Spleen (tissue), 11 donors: ENCODE measurements around the gene JAG1. TPM values are rescaled to one million over a fixed set of nuclear protein-coding genes. Genes with fewer than 3 reads are reported as not detected.

Source experiments
- DNase-seq: peaks from one replicate; pipeline ENCODE4 v3.0.0-alpha.2; 2020
- H3K27ac ChIP-seq, 8 donors: fragments of 200-600 bp; sonication (generic) in 7 of 8; 1 replicate in 4 of 8; 2 replicates in 4 of 8; pipeline versions ENCODE4 v1.5.0 to v1.8.0; 2016 to 2021; ENCODE audit warnings: inconsistent platforms in 4 of 8, mild to moderate bottlenecking in 4 of 8, moderate library complexity in 1 of 8
- H3K27me3 ChIP-seq, 7 donors: fragments of 200-600 bp; sonication (generic) in 6 of 7; replicated peaks in 1 of 7; 1 replicate in 4 of 7; 2 replicates in 3 of 7; pipeline versions ENCODE4 v1.5.0 to v1.8.0; 2016 to 2021; ENCODE audit warnings: inconsistent platforms in 3 of 7, mild to moderate bottlenecking in 1 of 7
- H3K36me3 ChIP-seq, 6 donors: fragments of 200-600 bp; sonication (generic) in 5 of 6; 1 replicate in 4 of 6; 2 replicates in 2 of 6; pipeline versions ENCODE4 v1.5.0 to v1.8.0; 2016 to 2021; ENCODE audit warnings: inconsistent platforms in 2 of 6
- H3K4me1 ChIP-seq, 6 donors: fragments of 200-600 bp; sonication (generic) in 5 of 6; 1 replicate in 3 of 6; 2 replicates in 3 of 6; pipeline versions ENCODE4 v1.5.0 to v1.8.0; 2016 to 2021; ENCODE audit warnings: inconsistent platforms in 3 of 6
- H3K4me3 ChIP-seq, 8 donors: fragments of 200-600 bp; sonication (generic) in 7 of 8; 1 replicate in 4 of 8; 2 replicates in 4 of 8; pipeline versions ENCODE4 v1.5.0 to v1.8.0; 2016 to 2021; ENCODE audit warnings: inconsistent platforms in 4 of 8, mild to moderate bottlenecking in 4 of 8, moderate library complexity in 2 of 8
- H3K9me3 ChIP-seq, 8 donors: fragments of 200-600 bp; sonication (generic) in 7 of 8; 1 replicate in 4 of 8; 2 replicates in 4 of 8; pipeline versions ENCODE4 v1.5.0 to v1.8.0; 2016 to 2021; ENCODE audit warnings: inconsistent platforms in 4 of 8
- POLR2A ChIP-seq, 3 donors: fragments of 450-650 bp; IDR thresholded peaks; one replicate each; pipeline ENCODE4 v1.5.1; 2017; ENCODE audit warnings: antibody characterized with exemption in 3 of 3, mild to moderate bottlenecking in 1 of 3
- POLR2AphosphoS5 ChIP-seq, 3 donors: sonication (generic); formaldehyde crosslinking; IDR thresholded peaks; one replicate each; pipeline ENCODE4 v1.5.1; 2017; ENCODE audit warnings: antibody characterized with exemption in 3 of 3
- WGBS, 5 donors: extraction: QIAGEN DNeasy Blood & Tissue Kit in 3 of 5; methylation state at CpG; one replicate each; pipeline versions ENCODE4 v1.1.5 to v1.1.7; 2013 to 2018; 5-methylcytosine and 5-hydroxymethylcytosine counted together
- intact Hi-C: fragments of 100-400 bp; cut with DNase I; formaldehyde crosslinking; loops from one replicate; pipeline ENCODE4 v1.15.0; 2023; ENCODE audit warnings: low total_unique reads
- polyA plus RNA-seq, 3 donors: library from polyadenylated mRNA; stranded (reverse); fragments of 200-250 nt; gene quantifications; one replicate each; pipeline ENCODE4 v1.2.1, GENCODE V29; 2013
- total RNA-seq, 7 donors: library from RNA; depleted of rRNA in 3 of 7; stranded (reverse); fragments of >200 nt in 3 of 7; fragmentation: NEBNext Ultra II Directional in 4 of 7; extraction: Animal tissue kit (Norgen Biotek cat#: 25700) in 4 of 7; gene quantifications; one replicate each; pipeline versions ENCODE4 v1.1.0 to v1.2.1, GENCODE V29; 2016 to 2021
- TF ChIP-seq, protein P1 (sequence below), 11 experiments: fragments of 200-600 bp in 7 of 11; fragments of 450-650 bp in 4 of 11; sonication (generic) in 4 of 11; IDR thresholded peaks in 8 of 11; conservative IDR thresholded peaks in 3 of 11; 1 replicate in 7 of 11; 2 replicates in 4 of 11; pipeline versions ENCODE4 v1.4.0 to v1.8.0; 2016 to 2021; ENCODE audit warnings: antibody characterized with exemption in 11 of 11, inconsistent platforms in 4 of 11, mild to moderate bottlenecking in 1 of 11
- donor health status: healthy with polysubstance abuse.
- donor health status: DM: no; HTN: no; CAD: no; lungs with moderate emphysema.
- donor health status: DM: no; HTN: no; CAD: no.
- donor health status: Bipolar disorder and iron deficiency.
- donor health status: healthy.
- donor health status: DM: no; HTN: no; CAD: no.
- donor health status: DM: yes; HTN: yes; CAD: no.

JAG1 gene
- total and polyA plus RNA-seq, 10 donors, result 5.6 to 85.3 (median 50.1) TPM

DNA sequence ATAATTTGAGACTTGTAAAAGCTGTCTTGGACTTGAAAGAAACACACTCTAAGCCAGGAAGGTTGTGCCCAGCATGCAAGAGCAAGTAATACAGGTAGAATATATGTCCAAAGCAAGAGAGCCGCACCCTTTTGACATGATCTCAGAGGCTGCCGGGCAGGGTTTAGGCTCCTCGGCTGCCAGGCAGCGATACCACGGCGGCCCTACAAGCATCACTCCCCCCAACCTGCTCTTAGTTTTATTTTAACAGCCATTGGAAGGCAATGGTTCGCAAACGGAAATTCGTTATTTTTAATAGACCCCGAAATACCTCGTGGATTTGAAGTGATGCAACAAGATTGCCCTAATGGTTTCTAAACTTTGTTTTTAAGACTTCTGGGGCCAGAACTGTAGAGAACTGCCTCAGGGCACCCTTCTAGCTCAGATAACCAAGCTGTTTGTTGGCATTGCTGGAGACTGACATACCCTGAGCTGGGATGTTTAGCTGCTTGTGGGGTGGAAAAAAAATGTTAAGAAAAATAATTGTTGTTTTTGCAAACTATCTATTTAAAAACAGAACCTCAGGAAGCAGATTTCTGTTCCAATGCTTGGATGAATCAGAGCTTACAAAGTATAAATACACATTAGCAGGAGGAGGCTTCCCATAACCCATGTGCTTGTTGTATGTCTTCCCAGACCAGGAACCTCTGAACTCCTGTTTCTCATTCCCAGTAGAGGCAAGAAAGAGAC, 39.0 kb downstream of the JAG1 start:
- Histone ChIP-seq H3K4me1 (peaks cover 0 to 37% (median 10%) of the 10 kb centered on the region in 6 donors), H3K27ac (no peak overlapping the region), H3K27me3 (no peaks in the 10 kb centered on the region), H3K4me3 (no peak overlapping the region), H3K36me3 (peaks cover 0 to 32% (median 8%) of the 10 kb centered on the region in 6 donors), H3K9me3 (no peaks in the 10 kb centered on the region)
- no peak for TF ChIP-seq POLR2A (IDR thresholded peaks at IDR 0.05)
- TF ChIP-seq, protein P1, sequence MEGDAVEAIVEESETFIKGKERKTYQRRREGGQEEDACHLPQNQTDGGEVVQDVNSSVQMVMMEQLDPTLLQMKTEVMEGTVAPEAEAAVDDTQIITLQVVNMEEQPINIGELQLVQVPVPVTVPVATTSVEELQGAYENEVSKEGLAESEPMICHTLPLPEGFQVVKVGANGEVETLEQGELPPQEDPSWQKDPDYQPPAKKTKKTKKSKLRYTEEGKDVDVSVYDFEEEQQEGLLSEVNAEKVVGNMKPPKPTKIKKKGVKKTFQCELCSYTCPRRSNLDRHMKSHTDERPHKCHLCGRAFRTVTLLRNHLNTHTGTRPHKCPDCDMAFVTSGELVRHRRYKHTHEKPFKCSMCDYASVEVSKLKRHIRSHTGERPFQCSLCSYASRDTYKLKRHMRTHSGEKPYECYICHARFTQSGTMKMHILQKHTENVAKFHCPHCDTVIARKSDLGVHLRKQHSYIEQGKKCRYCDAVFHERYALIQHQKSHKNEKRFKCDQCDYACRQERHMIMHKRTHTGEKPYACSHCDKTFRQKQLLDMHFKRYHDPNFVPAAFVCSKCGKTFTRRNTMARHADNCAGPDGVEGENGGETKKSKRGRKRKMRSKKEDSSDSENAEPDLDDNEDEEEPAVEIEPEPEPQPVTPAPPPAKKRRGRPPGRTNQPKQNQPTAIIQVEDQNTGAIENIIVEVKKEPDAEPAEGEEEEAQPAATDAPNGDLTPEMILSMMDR (IDR thresholded peaks at IDR 0.05 in 8 of 11, conservative IDR thresholded peaks at IDR 0.05 in 3 of 11), result no peak
- no peak for TF ChIP-seq POLR2AphosphoS5 (IDR thresholded peaks at IDR 0.05)
- intact Hi-C loops, result no loop called here
- DNase-seq, result no peak
- WGBS, 5 donors, result 88 to 92% (median 90%) methylated on average over 11 of the region's 11 CpGs

DNA sequence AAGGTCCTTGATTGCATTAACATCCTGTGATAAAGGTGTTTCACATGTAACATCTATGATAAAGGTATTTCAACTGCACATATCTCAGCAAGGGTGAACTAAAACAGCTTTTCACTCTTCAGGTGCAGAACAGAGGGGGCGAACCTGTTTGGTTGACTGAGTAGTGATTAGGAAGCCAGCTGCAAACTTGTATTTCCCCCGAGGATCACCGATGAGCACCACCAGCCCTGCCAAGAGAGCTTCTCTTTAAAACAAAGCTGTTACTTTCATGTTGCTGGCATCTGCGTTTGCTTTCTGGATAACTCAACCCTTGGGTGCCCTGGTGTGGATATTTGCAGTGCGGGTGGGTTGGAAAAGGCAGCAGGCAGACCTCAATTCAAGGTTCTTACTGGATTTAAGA, 39.6 kb downstream of the JAG1 start:
- H3K27me3 ChIP-seq, result no peaks in the 10 kb centered on the region
- H3K4me3 ChIP-seq, result no peak overlapping the region
- no peak overlapping the region for H3K27ac ChIP-seq
- H3K9me3 ChIP-seq, result no peaks in the 10 kb centered on the region
- peaks cover 0 to 25% (median 3%) of the 10 kb centered on the region in 6 donors for H3K36me3 ChIP-seq
- intact Hi-C loops, result no loop called here
- DNase-seq, result no peak
- H3K4me1 ChIP-seq, result peaks cover 0 to 34% (median 10%) of the 10 kb centered on the region in 6 donors
- TF ChIP-seq POLR2A (IDR thresholded peaks at IDR 0.05), result no peak
- TF ChIP-seq, protein P1 (IDR thresholded peaks at IDR 0.05 in 8 of 11, conservative IDR thresholded peaks at IDR 0.05 in 3 of 11), result no peak
- no peak for TF ChIP-seq POLR2AphosphoS5 (IDR thresholded peaks at IDR 0.05)
- WGBS, 5 donors, result 67 to 83% (median 73%) methylated on average over 5 of the region's 5 CpGs

- DNase-seq, result no peak
- no peaks in the 10 kb centered on the region for H3K27me3 ChIP-seq
- H3K4me3 ChIP-seq, result no peak overlapping the region
- H3K4me1 ChIP-seq, result peaks cover 0 to 34% (median 10%) of the 10 kb centered on the region in 6 donors
- peaks cover 0 to 21% (median 0%) of the 10 kb centered on the region in 6 donors for H3K36me3 ChIP-seq
- TF ChIP-seq POLR2A (IDR thresholded peaks at IDR 0.05) (no peak), POLR2AphosphoS5 (IDR thresholded peaks at IDR 0.05) (no peak)
- TF ChIP-seq, protein P1 (IDR thresholded peaks at IDR 0.05 in 8 of 11, conservative IDR thresholded peaks at IDR 0.05 in 3 of 11), result no peak
- H3K9me3 ChIP-seq, result no peaks in the 10 kb centered on the region
- no peak overlapping the region for H3K27ac ChIP-seq
- intact Hi-C loops, result no loop called here
- 64 to 75% (median 71%) methylated on average over 5 of the region's 5 CpGs for WGBS, 5 donors
Measured at GRCh38 chr20:10633718-10634117, 40.1 kb downstream of the JAG1 start.

DNA sequence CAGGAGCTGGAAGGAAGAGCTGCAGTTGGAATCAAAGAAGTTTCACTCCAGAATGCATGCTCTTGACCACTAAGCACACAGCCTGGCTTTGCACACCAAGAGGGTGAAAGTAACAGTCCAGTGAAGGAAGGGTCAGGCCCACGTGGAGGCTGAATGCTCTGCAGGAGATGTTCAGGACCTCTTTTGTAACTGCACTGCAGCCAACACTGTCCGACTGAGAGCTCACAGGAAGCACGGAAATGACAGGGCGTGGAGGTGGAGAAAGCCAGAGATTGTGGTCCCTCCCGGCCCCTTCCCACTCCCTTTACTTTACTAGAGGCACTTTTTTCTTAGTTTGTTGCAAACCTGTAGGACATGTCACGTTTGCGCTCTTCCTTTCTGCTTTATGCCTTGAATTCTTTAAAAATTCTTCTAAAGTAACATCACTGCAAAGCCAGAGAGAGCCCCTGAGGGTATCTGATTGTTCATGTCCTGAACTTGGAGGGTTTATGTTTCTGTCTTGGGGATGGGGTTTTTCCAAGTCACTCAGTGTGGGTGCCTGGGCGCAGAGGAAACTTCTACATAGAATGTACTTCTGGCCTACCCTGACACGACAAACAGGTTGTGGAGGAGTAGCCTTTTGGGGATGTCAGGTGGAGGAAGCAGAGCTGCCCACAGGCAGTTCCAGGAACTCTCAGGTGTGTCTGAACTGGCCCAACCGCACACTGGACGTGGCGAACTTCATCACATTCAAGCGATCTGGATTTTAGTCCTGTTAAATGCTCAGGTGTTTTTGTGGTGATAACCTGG, 40.9 kb downstream of the JAG1 start:
- no peak for DNase-seq
- peaks cover 0 to 34% (median 10%) of the 10 kb centered on the region in 6 donors for H3K4me1 ChIP-seq
- H3K9me3 ChIP-seq, result no peaks in the 10 kb centered on the region
- H3K27me3 ChIP-seq, result no peaks in the 10 kb centered on the region
- TF ChIP-seq POLR2A (IDR thresholded peaks at IDR 0.05), result no peak
- no peak for TF ChIP-seq POLR2AphosphoS5 (IDR thresholded peaks at IDR 0.05)
- TF ChIP-seq, protein P1 (IDR thresholded peaks at IDR 0.05 in 8 of 11, conservative IDR thresholded peaks at IDR 0.05 in 3 of 11), result no peak
- no peak overlapping the region for H3K4me3 ChIP-seq
- WGBS, 5 donors, result 74 to 88% (median 84%) methylated on average over 13 of the region's 13 CpGs
- H3K36me3 ChIP-seq, result peaks cover 0 to 14% (median 0%) of the 10 kb centered on the region in 6 donors
- H3K27ac ChIP-seq, result no peak overlapping the region
- intact Hi-C loops, result no loop called here
